Smooth muscle cell (in vitro differentiated cells): ENCODE results near the gene UNC80. TPM values are rescaled to one million over a fixed set of nuclear protein-coding genes. Genes with fewer than 3 reads are reported as not detected.

Source experiments
- DNase-seq: peaks from one replicate; lab custom pipeline; 2025; ENCODE audit not compliant: unreplicated experiment; lab: John Stamatoyannopoulos, UW
- H2AFZ ChIP-seq: fragments of 200-600 bp; sonication (generic); 2 replicates; pipeline ENCODE4 v1.6.0; 2016; ENCODE audit warnings: antibody characterized with exemption, low read depth, mild to moderate bottlenecking
- H3F3A ChIP-seq: fragments of 200-600 bp; sonication (generic); 2 replicates; pipeline ENCODE4 v1.6.0; 2017; ENCODE audit warnings: antibody characterized with exemption, low read depth
- H3K27ac ChIP-seq: fragments of 200-600 bp; sonication (generic); 2 replicates; pipeline ENCODE4 v1.5.1; 2016; ENCODE audit warnings: low read depth, mild to moderate bottlenecking
- H3K27me3 ChIP-seq: fragments of 200-600 bp; sonication (generic); 2 replicates; pipeline ENCODE4 v1.6.1; 2016; ENCODE audit warnings: low read depth, mild to moderate bottlenecking
- H3K36me3 ChIP-seq: fragments of 200-600 bp; sonication (generic); 2 replicates; pipeline ENCODE4 v1.5.1; 2016; ENCODE audit warnings: low read depth
- H3K4me1 ChIP-seq: fragments of 200-600 bp; sonication (generic); 2 replicates; pipeline ENCODE4 v1.5.1; 2016; ENCODE audit warnings: low read depth
- H3K4me2 ChIP-seq: fragments of 200-600 bp; sonication (generic); 2 replicates; pipeline ENCODE4 v1.6.0; 2016; ENCODE audit warnings: mild to moderate bottlenecking
- H3K4me3 ChIP-seq: fragments of 200-600 bp; sonication (generic); 2 replicates; pipeline ENCODE4 v1.5.1; 2016; ENCODE audit warnings: mild to moderate bottlenecking
- H3K79me2 ChIP-seq: fragments of 200-600 bp; sonication (generic); 2 replicates; pipeline ENCODE4 v1.6.0; 2016; ENCODE audit warnings: low read depth, mild to moderate bottlenecking
- H3K9ac ChIP-seq: fragments of 200-600 bp; sonication (generic); 2 replicates; pipeline ENCODE4 v1.6.0; 2016; ENCODE audit warnings: low read depth
- H3K9me3 ChIP-seq: fragments of 200-600 bp; sonication (generic); replicated peaks from 2 replicates; pipeline ENCODE4 v1.5.1; 2016; ENCODE audit warnings: low read depth
- H4K20me1 ChIP-seq: fragments of 200-600 bp; sonication (generic); 2 replicates; pipeline ENCODE4 v1.6.0; 2016; ENCODE audit warnings: low read depth
- CTCF ChIP-seq: fragments of 200-600 bp; sonication (generic); IDR thresholded peaks from 2 replicates; pipeline ENCODE4 v1.5.1; 2017; ENCODE audit warnings: borderline replicate concordance, mild to moderate bottlenecking, antibody characterized with exemption; ENCODE audit not compliant: insufficient read depth, poor library complexity, severe bottlenecking
- WGBS: methylation state at CpG from one replicate; pipeline ENCODE4 v1.1.7; 2016; ENCODE audit warnings: low lambda C conversion rate; 5-methylcytosine and 5-hydroxymethylcytosine counted together
- polyA plus RNA-seq: library from polyadenylated mRNA; unstranded; fragments of >200 nt; fragmentation: Nextera tagmentation; extraction: Ambion mirVana; gene quantifications from 2 replicates; pipeline ENCODE4 v1.2.1, GENCODE V29; 2016
- small RNA-seq: library from RNA; depleted of rRNA; stranded (forward); fragments of <200 nt; gene quantifications from one replicate; pipeline ENCODE3, GENCODE V24; 2014
- total RNA-seq: library from RNA; depleted of rRNA; stranded (reverse); fragments of >200 nt; gene quantifications from 2 replicates; pipeline ENCODE4 v1.2.3, GENCODE V29; 2014

Gene UNC80
- total and polyA plus RNA-seq, 2 experiments from 2014 or later: not detected

- Histone ChIP-seq H2AFZ (no peak overlapping the region), H3K4me2 (no peak overlapping the region), H3F3A (no peaks in the 10 kb centered on the region), H3K27ac (no peak overlapping the region), H3K4me1 (no peaks in the 10 kb centered on the region), H3K79me2 (no peaks in the 10 kb centered on the region), H4K20me1 (no peaks in the 10 kb centered on the region), H3K36me3 (no peaks in the 10 kb centered on the region), H3K9ac (no peak overlapping the region), H3K4me3 (no peak overlapping the region), H3K9me3 (no peaks in the 10 kb centered on the region), H3K27me3 (no peaks in the 10 kb centered on the region)
- WGBS: 96% methylated on average over 2 of the region's 2 CpGs
- DNase-seq: no peak
- TF ChIP-seq CTCF: no peak
Measured at GRCh38 chr2:210046851-210047500, 275.3 kb downstream of the UNC80 start.

Small RNAs within 50 kb of the gene (small RNA-seq; reads per million reads assigned to genes)
- not detected for gene RNA5SP118

Other genes starting within 250 kb of the UNC80 start
- gene RPE, start 230.8 kb downstream of the UNC80 start, total RNA-seq: 53.2 and 64.3 TPM in 2 replicates
- 24.3 and 25.1 TPM in 2 replicates for gene RPE, start 230.8 kb downstream of the UNC80 start, polyA plus RNA-seq